NCI-H2029 treated with DMSO at 0.1 percent for 48 hours (cell line): ENCODE data around the gene U2AF1L4.
"Not testable (repeated sequence)": the region's sequence is repeated elsewhere in the genome, so short reads cannot be mapped to it uniquely, and the experiment has no call there.

Experiments used
- DNase-seq: peaks from one replicate; lab custom pipeline; 2025; lab: John Stamatoyannopoulos, UW

Gene U2AF1L4

DNA sequence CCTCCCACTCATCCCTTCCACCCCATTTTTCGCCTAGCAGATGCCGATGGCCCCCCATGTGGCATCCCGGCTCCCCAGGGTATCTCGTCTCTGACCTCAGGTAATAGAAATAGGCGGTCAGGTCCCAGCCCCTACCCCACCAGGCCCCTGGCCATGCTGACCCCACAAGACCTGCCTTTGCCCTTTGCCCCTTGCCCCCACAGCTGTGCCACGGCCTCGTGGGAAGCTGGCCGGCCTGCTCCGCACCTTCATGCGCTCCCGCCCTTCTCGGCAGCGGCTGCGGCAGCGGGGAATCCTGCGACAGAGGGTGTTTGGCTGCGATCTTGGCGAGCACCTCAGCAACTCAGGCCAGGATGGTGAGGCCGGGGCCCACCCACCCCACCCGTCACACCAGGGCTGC is 35.5 kb upstream of the U2AF1L4 start:
- no peak for DNase-seq

DNA sequence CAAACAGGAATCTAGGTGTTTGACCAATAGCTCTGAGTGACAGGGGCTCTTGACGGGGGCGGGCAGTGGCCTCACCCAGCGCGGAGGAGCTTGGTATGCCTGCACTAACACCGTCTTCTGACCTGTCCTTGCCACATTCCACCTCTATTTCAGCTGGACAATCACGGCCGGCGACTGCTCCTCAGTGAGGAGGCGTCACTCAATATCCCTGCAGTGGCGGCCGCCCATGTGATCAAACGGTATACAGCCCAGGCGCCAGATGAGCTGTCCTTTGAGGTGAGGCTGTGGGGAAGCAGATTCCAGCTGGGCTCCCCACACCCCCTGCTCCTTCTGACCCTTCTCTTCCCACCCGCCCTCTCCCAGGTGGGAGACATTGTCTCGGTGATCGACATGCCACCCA is 34.8 kb upstream of the U2AF1L4 start:
- no peak for DNase-seq

DNA sequence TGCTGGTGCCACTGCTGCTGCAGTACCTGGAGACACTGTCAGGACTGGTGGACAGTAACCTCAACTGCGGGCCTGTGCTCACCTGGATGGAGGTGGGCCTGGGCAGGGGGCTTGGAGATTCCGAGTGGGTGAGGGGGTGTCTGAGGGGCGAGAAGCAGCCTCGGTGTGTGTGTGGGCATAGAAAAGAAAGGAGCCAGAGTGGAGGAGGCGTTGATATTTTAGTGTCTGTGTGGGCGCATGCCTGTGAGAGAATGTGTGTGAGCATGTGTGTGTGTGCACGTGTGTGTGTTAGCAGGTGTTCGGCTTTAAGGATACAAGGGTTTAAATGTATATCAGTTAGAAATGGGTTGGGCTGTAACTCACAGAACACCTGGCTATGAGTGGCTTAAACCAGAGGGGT is 33.8 kb upstream of the U2AF1L4 start:
- no peak for DNase-seq

DNA sequence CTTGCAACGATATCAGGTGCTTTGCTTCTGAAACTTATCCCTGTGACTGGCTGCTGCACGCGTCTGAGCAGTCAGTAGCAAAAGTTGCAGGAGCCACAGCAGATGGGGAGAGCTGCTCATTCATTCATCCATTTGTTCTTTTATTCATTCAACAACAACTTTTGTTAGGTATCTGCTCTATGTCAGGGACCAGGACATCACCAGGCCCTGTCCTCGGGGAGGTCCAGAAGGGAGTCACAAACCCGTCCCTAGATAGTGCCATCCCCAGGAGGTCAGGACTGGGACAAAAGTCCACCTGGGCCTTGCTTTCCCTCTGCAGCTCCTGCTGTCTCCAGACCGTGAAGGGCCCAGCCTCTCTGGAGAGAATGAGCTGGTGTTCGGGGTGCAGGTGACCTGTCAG is 32.7 kb upstream of the U2AF1L4 start:
- no peak for DNase-seq

DNA sequence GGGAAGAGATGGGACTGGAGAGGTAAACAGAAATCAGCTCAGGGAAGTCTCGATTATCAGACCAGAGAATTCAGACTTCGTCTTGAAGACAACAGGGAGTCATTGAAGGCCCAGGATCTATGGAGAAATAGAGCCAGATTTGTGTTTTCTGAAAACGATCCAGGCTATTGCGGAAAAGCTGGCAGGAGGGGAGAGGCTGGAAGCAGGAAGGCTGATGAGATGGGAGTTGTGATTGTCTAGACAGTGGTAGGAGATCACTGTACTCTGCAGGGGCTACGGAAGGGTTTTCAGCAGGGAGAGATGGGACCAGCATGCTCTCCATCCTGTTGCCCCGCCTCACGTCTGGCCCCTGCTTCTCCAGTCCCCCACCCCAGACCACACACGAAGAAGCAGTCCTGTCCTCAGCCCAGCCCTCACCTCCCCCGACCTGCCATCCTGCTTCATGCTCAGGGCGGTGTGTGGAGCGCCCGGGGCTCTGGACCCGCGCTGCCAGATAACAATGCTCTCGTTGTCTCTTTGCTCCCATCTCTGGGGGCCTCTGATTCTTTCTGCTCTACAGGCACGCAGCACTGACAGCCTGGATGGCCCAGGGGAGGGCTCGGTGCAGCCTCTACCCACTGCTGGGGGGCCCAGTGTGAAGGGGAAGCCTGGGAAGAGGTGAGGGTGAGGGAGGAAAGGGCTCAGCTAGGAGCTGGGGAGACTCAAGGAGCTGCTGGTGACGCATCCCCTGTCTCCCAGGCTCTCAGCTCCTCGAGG is 32.0 kb upstream of the U2AF1L4 start:
- DNase-seq: no peak

DNA sequence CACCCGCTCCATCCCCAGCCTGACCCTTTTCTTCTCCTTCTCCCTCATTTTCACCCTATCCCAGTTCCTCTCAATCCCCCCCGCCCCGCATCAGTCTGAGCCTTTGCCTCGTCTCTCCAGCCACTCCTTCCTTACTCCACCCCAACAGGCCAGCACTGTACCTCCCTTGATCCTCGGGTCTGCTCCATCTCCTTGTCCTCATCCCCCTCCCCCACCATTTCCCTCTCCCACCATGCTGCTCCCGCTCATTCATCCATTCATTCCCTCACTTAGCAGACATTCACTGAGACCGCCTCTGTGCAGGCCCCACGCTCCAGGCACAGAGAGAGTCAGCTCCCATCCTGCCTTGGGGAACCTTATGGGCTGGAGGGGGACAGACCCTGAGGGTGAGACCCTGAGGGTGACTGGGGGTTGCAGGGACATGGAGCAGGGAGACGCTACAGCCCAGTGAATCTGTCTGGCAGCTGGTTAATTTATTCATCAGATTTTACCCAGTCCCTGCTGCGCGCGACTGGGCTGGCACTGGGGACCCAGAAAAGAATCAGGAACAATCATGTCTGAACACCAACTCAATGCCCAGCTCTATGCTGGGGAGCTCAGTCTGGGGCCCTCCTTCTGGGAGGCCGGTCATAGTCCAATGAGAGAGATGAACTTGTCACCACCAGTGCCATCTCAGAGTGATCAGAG is 31.0 kb upstream of the U2AF1L4 start:
- no peak for DNase-seq

DNA sequence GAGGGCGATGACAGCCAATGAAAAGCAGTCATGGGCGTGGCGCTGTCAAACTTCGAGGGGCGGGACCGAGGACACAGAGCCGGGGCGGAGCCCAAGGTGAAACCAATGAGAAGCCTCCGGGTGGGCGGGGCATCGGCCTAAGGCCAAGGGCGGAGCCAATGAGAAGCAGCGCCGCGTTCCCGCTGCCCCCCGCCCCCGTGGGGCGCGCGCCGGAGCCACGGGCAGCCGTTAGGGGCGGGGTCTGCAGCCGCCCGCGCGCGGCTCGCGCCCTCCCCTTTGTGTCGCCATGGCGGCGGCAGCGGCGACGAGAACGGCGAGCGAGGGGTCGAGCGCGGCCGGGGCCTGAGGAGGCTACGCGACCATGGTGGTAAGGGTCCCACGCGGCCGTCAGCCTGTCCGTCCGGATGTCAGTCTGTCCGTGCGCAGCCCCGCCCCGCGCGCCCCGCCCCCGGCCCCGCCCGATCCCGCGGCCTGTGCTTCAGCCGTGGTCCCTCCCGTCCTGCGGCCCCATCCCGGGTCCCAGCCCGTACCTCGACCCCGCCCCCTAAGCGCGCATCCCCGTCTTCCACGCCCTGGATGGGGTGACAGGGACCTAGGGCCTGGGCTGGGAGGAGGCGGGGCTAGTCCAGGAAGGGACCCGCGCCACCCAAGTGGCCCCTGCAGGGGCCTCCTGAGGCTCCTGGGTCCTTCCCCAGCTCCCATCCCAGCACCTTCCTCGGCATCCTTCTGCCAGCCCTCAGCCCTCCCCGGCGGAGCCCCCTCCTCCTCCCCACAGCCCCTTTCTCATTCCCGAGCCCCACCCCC is 30.3 kb upstream of the U2AF1L4 start, which contains the start of gene ARHGAP33:
Gene ARHGAP33, plus strand, starts transcription at position 267 of the 804 bp plus-strand sequence. Its CDS starts 95 bp downstream, at position 362.
- DNase-seq: peak; percentile 90

DNA sequence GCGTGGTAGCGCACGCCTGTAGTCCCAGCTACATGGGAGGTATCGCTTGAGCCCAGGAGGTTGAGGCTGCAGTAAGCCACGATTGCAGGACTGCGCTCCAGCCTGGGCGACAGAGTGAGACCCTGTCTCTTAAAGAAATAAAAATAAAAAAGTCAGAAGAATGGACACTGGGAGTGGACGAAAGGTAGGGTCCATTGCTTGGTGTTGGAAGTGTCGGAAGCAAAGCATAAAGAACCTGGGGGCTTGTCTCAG is 29.8 kb upstream of the U2AF1L4 start:
- no peak for DNase-seq

DNA sequence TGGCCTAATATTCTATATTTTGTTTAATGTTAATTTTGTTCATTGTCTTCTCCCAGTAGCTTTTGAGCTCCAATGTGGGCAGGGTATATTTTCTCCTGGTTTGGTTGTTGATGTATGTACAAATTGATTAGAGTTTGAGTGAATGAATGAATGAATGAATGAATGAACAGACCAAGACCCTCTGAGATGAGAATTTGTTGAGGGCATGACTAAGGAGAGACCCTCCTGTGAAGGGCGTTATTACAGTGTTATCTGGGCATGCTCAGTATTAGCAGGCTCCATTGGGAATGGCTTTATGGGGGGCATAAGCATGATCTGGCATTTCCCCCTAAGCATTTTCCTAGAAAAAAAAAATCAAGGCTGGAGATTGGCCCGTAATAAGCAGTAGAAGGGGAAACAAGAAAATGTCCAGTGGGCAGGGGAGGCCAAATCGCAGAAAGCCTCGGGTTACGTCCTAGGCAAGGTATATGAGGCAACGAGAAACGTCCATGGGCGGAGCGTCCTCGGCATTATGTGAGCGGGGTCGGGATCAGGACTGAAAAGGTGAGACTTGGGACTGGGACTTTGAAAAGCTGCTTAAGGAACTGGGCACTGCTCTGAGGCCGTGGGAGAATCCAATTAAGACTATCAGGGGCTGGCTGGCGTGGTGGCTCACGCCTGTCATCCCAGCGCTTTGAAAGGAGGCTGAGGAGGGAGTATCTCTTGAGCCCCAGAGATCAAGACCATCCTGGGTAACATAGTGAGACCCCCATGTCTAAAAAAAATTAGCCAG is 29.2 kb upstream of the U2AF1L4 start:
- DNase-seq: no peak

DNA sequence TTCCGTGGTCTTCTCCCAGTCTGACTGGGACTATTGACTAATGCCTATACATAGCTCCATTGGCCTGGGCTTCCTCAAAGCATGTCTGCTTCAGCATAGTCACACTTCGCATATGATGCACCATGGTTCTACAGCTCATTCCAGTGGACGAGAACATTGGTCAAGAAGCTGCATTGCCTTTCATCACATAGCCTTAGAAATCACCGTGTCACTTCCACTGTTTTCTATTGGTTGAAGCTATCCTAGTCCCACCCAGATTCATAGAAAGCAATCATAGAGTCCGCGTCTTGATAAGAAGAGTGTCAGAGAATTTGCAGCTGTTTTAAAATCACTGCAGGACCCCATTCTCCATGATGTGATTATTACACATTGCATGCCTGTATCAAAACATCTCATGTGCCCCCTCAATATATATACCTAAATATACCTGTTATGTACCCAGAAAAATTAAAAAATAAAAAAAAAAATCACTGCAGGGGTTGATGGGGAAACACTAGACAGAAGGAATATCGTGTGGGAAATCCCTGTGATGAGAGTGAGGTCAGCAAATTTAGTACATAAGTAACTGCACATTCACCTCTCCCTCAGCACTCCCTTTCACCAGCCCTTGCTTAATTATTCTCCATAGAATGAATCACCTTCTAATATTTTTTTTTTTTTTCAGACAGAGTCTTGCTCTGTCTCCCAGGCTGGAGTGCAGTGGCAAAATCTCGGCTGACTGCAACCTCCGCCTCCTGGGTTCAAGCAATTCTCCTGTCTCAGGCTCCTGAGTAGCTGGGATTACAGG is 28.0 kb upstream of the U2AF1L4 start:
- DNase-seq: no peak

DNA sequence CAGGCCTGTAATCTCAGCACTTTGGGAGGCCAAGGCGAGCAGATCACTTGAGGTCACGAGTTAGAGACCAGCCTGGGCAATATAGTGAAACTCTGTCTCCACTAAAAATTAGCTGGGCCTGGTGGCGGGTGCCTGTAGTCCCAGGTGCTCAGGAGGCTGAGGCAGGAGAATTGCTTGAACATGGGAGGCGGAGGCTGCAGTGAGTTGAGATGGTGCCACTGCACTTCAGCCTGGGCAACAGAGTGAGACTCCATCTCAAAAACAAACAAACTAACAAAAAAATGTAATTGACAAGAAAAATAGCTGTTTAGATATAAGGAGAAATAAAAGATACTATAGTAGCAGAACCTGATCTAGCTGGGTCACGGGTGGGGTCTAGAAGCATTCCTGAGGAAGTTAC is 27.1 kb upstream of the U2AF1L4 start:
- DNase-seq: not testable (repeated sequence)

DNA sequence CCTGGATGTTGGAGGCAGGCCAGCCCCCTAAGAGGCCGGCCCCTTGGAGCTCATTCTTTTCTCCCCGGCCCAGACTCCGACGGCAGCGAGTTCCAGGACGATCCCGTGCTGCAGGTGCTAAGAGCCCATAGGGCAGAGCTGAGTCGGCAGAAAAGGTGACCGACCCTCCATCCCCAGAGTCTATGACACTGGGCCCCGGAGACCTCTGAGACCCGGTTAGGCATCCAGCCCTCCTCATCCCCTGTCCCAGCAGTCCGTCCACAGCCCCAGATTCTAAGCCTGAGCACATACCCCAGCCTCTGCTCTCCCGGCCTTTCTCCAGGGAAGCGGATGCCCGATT is 22.8 kb upstream of the U2AF1L4 start:
- no peak for DNase-seq

DNA sequence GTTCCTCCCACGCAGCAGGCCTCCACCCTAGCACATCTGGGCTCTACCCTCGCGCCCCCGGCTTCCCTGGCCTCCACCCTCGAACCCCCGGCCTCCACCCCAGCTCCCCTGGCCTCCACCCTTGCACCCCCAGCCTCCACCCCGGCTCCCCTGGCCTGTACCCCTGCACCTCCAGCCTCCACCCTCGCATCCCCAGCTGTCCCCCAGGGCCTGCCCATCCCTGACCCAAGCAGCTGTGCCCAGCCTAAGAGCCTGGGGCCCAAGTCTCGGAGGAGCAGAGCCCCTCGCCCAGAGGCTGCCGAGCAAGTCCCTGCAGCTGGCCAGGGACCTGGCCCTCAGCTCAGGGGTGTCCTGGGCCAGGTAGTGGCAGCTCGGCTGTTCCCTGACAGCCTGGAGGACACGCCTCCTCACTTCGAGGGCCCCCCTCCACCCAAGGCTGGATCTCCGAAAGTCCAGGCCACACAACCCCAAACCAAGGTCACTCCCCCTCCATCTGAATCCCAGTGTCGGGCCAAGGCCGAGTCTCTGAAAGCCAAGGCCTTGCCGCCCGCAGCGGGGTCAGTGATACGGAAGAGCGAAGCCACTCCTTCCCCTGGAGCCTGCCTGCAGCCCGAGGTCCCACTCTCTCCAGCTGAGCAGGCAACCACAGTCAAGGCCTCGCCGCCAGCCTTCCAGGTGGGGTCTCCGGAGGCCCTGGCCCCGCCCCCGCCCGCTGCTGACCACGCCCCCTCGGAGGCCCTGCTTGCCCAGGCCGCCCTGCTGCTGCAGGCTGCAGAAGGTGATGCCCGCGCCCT is 22.3 kb upstream of the U2AF1L4 start:
- DNase-seq: no peak

DNA sequence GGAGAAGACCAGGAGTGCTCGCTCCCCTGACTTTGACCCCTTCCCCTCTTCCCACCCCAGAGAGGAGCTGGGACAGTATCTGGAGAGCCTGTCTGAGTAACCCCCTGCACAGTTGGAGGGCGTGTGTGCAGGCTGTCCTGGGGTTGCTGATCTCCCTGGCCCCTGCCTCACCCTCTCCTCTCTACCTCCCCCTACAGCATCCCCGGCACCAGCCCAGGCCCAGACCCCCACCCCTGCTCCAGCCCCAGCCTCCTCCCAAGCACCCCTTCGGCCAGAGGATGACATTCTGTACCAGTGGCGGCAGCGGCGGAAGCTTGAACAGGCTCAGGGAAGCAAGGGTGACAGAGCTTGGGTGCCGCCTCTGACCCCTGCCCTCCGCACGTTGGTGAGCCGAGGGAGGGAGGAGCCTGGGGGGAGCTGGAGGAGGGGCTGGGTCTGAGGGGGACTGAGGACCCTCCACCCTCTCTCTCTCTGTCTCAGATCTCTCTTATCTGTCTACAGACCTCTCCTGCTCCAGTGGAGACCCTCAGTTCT is 21.4 kb upstream of the U2AF1L4 start:
- DNase-seq: no peak

DNA sequence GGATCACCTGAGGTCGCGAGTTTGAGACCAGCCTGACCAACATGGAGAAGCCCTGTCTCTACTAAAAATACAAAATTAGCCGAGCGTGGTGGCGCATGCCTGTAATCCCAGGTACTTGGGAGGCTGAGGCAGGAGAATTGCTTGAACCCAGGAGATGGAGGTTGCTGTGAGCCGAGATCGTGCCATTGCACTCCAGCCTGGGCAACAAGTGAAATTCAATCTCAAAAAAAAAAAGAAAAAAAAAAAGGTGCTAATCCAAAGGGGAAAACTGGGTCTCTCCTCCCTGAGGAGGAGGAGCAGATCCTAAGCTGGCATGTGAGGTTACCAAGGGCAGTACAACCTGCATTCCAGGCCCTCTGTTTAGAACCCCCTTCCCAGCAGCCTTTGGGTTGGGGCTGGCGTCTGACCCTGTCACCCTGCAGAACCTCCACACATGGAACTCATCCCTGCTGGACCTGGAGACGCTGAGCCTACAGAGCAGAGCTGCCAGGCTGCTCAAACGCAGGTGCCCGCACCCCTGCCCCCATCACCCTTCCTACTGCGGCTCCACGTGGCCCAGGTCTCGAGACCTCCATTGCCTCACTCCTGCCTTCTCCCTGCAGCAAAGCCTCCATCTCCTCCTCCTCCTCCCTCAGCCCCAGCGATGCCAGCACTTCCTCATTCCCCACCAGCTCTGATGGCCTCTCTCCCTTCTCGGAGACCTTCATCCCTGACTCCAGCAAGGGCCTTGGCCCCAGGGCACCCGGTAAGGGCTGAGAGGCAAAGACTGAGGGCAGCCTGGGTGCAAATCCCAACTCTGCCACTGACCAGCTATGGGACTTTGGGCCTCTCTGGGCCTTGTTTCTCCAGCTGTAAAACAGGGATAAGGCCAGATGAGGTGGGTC is 19.5 kb upstream of the U2AF1L4 start:
- no peak for DNase-seq

DNA sequence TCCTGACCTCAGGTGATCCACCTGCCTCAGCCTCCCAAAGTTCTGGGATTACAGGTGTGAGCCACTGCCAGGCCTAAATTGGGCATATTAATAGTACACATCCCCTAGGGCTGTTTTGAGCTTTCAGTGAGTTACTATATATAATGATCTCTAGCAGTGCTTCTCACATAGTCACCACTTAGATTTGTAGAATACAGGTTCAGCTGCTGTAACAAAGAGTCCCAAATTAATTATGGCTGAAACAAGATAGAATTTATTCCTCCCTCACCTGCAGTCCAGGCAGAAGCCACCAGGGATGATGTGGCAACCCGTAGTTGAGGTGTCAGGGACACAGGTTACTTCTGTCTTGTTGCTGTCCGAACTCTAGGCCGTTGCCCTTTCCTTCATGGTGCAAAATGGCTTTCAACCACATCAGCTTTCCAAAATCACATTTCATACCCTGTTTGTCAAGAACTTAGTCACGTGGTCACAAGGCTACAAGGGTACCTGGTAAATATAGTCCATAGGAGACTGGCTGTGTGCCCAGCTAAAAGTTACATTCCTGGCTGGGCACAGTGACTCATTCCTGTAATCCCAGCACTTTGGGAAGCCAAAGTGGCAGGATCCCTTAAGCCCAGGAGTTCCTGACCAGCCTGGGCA is 15.6 kb upstream of the U2AF1L4 start:
- DNase-seq: no peak

DNA sequence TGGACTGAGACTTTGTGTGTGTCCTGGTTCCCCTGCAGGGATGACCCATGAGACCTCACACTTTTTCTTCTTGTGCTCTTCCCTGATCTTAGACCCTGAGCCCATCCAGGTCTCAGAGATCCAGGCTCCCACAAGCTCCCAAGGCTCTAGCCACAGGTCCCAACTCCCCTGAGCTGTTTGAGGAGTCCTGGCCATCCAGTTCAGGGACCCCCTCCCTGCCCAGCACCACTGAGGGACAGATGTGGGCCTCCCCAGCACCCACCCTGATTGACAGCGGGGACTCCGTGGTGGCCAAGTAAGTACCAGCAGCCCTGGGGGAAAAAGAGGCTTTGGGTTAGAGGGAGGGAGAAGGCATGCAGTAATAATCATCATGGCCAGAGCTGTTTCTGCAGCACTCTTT is 14.5 kb upstream of the U2AF1L4 start:
- no peak for DNase-seq

DNA sequence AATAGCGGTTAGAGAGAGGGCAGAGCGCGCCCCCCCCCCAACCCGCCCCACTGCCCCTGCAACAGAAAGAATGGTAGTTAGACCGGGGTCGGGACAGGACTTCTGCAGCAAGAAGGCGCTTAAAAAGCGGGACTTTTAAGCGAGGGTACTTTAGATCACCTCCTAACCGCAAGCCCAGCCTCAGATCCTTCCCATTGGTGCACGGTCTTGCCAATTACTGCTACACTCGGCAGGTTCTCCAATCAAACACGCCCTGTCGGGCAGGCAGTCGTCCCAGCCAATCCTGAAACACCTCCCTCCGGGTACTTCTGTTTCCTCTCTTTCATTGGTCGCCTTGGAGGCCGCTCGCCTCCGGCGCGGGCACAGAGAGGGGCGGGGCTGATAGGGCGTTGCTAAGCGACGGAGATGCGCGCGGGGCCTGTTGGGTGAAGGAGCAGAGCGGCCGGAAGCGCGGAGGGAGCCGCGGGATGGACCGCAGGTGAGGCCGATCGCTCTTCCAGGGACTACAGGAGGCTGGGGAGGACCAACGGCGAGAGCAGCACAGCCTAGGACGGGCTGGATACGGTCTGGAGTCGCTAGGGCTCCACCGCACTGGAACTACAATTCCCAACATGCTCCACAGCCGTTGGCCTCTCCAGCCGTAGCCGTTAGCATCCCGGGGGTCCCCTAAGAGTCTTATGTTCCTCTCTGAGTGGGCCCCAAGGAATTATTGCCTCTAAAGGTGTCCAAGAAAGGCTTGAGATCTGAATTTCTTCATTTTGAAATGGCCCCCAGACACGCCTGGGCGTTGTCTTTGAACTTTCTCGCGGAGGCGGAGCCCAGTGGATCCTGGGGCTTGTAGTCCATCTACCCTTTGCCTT is 12.8 kb upstream of the U2AF1L4 start, which contains the start of gene PROSER3:
Gene PROSER3, plus strand, starts transcription at position 428 of the 860 bp plus-strand sequence. Its CDS starts 40 bp downstream, at position 468.
- DNase-seq: peak; percentile 98
